HL-60 (cell line): ENCODE data around the gene NEAT1.
"Not testable (repeated sequence)": the region's sequence is repeated elsewhere in the genome, so short reads cannot be mapped to it uniquely, and the experiment has no call there.

Source experiments
- CTCF ChIP-seq: IDR thresholded peaks from one replicate; pipeline ENCODE4 v1.5.1; 2011; ENCODE audit warnings: low read length, control low read depth, inconsistent platforms; ENCODE audit not compliant: insufficient read depth
- GABPA ChIP-seq: IDR thresholded peaks from 2 replicates; pipeline ENCODE4 v1.6.1; 2012; ENCODE audit warnings: low read depth
- POLR2AphosphoS5 ChIP-seq: IDR thresholded peaks from 2 replicates; pipeline ENCODE4 v1.6.1; 2012; ENCODE audit warnings: low read depth
- REST ChIP-seq: IDR thresholded peaks from 2 replicates; pipeline ENCODE4 v1.6.1; 2012; ENCODE audit warnings: low read depth; ENCODE audit not compliant: insufficient replicate concordance
- SPI1 ChIP-seq: IDR thresholded peaks from 2 replicates; pipeline ENCODE4 v1.6.1; 2012; ENCODE audit warnings: low read depth, mild to moderate bottlenecking, borderline replicate concordance

- not testable (repeated sequence) for TF ChIP-seq CTCF, SPI1, POLR2AphosphoS5, GABPA, REST
Measured at GRCh38 chr11:65452259-65452658, 29.7 kb downstream of the NEAT1 start.
